Inflammatory macrophage treated with lipopolysaccharide for 4 hours (primary cell): ENCODE data around the gene NFIX.

ENCODE experiments used
- DNase-seq: peaks from one replicate; pipeline ENCODE4 v3.0.0-alpha.2; 2020

The NFIX gene

DNA sequence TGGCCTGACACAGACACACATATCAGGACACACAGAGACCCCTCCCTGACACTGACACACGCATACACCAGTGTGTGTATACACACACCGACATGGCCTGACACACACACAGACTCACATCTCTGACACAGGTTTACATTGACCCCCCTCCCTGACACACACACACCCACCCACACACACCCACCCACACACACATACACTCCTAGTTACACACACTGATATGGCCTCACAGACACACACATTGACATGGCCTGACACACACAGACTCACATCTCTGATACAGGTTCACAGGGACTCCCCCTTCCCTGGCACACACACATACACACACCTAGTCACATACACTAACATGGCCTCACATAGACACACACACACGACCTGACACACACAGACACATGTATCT, 4.4 kb upstream of the NFIX start:
- DNase-seq = no peak

DNA sequence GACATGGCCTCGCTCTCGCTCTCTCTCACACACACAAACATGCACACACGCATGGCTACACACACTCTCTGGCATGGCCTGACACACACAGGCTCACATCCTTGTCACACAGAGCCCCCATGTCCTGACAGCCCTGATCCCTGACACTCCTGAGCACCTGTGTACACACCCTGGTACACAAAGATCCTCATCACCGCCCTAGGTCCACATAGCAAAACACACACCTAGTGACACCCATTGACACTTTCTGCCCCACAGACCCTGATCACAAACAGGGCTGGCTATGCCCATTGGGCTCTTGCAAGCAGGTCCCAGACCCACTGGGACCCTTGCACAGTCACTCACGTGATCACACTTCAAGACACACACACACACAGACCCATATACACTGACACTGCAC, 4.0 kb upstream of the NFIX start:
- no peak for DNase-seq

DNA sequence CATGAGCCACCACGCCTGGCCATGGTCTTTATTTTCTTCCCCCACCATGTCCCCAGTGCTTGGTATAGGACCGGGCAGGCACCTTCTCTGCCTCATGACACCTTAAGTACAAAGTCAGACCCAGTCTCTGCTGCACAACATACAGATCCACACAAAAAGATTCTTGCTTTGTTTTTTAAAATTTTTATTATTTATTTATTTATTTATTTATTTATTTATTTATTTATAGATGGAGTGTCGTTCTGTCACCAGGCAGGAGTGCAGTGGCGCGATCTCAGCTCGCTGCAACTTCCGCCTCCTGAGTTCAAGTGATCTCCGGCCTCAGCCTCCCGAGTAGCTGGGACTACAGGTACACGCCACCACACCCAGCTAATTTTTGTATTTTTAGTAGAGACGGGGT, 2.5 kb upstream of the NFIX start:
- no peak for DNase-seq

DNA sequence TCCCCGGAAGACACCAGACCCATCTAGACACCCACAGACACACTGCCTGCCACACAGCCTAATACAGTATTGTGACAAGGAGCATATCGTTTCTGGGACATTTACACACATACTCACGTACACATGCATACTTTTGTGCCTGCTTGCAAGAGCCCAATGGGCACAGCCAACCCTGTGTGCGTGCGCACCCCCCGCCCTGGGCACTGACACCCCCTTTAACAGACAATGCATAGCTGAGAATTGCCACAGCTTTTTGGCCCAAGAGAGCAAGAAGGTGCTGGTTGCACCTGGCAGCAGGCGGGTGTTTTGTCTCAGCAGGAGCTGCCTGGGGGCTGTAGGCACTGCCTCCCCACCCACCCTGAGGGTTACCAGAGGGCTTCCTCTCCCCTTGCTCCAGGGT, 1.7 kb upstream of the NFIX start:
- no peak for DNase-seq

DNA sequence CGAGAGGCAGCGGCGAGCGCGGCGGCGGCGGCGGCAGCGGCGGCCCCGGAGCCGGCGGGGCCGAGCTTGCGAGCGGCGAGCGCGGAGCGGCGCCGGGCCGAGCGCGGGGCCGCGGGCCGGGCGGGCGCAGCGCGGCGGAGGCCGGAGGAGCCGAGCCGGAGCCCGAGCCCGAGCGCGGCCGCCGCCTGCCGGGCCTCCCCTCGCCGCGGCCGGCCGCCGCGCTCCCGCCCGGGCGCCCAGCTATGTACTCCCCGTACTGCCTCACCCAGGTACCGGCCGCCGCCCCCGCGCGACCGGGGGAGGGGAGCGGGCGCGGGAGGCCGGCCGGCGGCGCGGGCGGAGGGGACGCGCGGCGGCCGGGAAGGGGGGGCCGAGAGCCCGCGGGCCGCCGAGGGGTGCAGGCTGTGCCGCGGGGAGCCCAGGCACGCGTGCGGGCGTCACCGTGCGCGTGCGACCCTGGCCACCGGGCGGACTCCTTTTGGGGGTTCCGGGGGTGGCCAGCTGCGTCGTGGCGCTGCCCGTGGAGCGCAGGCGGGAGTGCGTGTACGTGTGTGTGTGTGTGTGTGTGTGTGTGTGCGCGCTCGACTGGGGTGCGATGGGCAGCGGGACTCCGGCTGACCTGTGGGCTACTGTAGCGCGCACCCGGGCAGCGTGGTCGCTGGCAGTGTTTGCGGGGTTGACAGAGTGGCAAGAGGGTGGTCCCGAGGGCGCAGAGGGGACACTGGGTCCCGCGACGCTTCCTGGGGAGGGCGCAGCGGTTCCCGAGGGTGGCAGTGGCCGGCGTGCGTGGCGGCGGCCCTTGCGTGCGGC, 526 bp downstream of the NFIX start:
- DNase-seq = no peak

DNA sequence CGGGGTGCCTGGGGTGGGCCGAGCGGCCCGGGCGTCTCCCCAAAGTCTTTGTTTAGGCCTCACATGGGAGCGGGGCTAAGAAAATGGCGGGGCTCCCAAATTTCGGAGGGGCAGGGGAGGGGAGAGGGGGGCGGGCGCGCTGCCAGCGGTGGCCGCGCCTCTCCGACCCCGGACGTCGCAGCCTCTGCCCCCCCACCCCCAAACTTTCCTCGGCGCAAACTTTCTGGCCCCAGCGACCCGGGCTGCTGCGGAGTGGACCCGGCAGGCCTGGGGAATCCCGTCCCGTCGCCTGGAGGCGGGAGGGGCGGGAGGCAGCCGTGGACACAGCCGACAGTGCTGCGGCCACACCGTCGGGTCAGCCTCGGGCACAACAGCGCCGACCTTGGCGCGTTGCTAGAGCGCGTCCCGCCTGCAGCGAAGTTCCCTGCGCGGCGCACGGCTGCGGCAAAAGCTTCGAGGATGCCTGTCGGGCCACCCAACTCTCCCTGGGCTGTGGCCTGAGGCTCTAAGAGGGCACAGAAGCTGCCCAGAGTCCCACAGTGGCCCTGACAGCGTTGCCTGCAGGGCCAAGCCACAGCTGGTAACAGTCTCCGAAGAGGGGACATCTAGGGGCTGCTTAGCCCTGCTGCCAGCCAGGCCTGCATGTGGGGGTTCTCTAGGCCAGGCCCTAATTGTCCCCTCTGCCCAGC, 1.3 kb downstream of the NFIX start:
- DNase-seq = no peak

DNA sequence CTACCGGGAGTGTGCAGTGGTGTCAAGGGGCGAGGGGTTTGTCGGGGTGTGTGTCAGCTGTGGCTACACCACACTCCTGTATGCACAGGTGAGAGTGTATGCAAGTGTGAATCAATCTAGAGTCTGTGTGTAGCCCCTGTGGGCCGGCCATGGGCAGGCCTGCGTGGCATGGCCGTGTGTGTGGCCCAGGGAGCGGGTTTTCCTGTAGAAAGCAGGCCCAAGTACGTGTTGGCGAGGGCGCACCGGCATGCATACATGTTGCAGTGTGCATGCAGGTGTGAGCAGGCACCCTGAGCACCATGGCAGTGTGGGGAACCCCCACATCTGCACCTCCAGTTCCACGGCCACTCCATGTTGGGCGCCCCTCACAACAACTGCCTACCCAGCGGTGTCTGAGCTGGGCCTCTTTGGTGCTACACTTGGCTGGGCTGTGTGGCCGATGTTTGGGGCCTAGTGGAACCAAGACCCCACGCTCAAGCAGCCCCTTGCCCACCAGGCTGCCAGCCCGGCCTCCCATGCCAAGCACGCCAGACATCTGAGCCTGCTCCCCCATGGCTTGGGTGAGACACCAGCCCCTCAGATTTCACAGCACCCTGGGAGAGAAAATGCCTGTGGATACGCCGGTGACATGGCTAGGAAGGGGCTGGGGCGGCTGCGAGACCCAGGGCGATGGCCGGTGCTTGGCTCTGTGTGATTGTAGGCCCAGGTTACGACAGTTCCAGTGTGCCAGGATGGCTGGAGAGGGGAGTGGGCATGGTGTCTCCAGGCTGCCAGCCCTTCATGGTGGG, 2.1 kb downstream of the NFIX start:
- DNase-seq = no peak

DNA sequence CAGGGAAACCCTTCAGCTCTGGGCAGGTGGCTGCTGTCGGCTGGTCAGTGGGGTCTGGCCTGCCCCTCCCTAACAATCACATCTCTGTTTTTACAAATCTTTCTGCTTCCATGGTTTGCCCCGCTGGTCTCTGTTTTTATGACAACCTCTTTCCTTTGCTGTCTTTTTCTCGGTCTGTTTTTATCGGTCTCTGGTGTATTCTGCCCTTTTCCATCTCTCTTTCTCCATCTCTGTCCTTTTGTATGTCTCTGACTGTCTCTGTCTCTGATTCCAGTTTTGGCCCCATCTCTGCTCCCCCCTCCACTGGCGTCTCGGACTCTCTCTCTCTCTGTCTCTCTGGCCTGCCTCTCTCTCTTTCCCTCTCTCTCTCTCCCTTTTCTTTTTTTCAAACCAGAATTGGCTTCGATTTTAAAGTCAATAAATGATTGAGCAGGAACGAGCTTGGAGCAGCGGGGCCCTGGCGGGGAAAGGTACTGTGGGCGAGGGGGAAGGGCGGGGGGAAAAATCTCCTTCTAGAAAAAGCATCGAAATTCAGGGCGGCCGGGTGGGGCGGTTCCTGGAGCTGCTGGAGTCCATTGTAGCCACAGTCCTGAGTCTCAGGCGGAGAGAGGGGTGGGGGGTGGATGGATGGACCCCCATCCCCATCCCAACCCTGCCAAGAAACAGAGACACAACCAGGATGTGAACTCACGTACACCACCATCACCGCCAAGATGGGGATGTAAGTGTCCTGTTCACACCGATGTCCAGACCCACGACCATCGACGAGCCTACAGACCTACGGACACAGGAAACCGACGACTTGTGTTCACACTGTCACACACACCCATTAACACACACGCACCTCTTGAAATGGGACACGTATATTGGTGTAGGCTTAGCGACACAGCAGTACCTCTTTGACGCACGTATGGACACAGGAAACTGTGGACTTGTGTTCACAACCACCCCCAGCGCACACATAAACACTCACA, 3.0 kb downstream of the NFIX start:
- no peak for DNase-seq

DNA sequence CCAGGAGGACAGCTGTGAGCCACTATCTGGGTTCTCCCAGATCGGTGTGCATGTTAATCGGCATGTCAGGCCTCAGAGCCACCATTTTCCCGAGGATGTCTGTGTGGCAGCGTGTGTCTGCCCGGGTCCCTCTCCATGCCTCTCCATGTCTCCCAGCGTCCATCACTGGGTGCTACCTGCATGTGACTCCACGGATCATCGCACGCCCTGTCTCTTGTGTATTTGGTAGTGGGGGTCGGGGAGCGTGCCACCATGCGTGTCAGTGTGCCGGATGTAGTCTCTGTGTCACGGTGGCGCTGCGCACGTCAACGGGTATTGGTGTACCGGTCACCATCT, 5.9 kb downstream of the NFIX start:
- no peak for DNase-seq

DNA sequence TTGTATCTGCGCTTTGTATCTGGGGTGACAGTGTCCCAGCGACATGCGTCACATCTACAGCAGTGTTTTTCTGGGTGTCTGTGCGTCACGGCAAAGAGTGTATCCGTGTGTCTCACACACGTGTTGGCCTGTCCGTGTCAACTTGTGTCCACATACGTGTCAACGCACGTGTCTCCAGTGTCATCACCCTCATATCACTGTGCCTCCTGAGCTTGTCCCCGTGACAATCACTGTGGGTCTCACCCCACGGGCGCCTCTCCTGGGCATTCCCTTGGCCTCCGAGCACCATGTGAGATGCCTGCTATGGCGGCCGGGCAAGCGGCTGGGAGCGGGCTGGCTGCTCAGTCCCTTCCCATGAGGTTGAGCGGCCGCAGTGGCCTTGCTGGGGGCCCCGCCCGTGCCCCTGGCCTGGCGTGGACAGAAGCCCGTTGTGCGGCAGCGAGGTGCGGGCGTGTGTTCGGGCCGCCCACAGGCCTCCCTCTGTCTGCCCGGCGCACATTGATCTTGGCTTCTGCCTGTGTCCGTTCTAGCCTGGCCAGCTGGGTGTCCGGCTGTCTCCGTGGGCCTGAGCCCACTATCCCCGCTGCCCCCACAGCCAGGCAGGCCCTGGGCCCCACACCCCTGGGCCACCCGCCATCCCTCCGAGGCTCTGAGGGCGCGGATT, 6.4 kb downstream of the NFIX start:
- no peak for DNase-seq

DNA sequence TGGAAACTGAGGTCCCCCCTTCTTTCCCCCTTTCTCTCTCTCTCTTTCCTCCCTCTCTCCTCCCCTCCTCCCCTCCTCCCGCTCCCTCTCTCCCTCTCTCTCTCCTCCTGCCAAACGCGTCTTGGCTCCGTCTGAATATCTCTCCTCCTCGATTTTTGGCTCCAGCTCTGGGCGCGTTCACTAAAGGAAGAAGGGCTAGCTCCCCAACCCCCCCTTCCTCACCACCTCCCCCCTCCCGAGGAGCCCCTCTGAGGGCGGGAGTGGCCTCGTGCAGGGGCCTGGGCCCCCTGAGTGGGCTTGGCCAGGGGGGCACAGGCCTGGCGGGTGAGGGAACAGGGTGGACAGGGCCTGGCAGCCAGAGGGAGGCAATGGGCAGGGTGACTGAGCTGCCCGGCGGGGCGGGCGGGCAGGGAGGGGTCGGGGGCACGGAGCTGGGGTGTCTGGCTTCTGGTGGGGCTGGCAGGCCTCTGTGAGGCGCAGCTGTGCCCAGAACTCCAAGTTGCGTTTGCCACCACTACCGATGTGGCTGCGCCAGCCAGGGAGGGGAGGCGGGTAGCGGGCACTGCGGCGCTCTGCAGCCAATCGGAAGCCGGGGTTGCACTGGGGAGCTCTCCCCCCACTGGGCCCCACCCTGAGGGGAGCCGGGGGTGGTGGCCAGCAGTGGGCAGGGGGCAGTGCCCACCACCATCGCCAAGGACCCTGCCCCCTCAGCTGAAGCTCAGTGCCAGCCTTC, 7.1 kb downstream of the NFIX start:
- DNase-seq = no peak

DNA sequence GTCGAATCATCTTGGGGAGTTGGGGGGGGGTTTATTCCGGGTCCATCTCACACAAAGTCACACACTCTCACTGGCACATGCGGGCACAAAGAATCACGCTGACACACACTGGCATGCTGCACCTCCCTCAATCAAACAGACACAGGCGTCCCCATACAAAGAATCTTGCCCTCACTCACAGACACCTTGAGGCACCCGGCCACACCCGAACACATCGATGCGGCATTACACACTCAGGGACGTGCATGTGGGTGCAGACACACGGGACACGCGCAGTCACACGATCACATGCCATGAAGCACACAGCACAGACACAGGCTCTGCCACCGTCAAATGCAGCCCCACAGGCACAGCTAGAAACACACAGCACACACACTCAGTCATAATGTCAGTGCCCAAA, 7.8 kb downstream of the NFIX start:
- no peak for DNase-seq

DNA sequence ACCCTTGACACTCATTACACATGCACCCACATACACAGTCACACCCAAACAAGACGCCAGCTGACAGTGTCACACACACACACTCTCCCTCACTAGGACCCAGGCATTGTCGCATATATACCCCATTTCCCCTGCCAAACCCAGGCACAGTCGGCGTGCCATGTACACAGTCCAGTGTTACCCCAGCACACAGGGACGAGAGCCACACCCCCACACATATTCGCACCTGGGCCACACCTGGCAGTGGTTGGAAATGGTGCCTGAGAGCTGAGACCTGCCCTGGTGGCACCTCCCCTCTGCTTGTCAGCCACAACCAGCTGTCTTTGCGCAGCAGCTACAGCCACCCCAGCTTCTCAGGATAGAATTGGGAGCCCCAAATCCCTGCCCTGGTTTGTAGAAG, 9.0 kb downstream of the NFIX start:
- no peak for DNase-seq

DNA sequence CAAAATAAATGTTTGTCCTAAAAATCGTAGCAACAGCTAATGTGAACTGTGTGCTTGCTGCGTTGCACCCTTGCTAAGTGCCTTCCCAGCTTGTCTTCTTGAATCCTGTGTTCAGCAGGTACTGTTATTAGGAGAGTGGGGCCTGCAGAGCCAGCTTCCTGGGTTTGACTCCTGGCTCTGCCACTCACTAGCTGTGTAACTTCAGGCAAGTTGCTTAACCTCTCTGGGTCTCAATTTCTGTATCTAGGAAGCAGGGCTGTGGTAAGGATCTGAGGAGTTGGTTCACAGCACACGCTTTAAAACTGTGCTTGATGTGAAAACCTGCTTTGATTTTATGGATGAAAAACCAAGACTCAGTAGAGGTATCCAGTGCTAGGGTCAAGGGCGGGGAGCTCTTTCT, 10.0 kb downstream of the NFIX start:
- DNase-seq = no peak

DNA sequence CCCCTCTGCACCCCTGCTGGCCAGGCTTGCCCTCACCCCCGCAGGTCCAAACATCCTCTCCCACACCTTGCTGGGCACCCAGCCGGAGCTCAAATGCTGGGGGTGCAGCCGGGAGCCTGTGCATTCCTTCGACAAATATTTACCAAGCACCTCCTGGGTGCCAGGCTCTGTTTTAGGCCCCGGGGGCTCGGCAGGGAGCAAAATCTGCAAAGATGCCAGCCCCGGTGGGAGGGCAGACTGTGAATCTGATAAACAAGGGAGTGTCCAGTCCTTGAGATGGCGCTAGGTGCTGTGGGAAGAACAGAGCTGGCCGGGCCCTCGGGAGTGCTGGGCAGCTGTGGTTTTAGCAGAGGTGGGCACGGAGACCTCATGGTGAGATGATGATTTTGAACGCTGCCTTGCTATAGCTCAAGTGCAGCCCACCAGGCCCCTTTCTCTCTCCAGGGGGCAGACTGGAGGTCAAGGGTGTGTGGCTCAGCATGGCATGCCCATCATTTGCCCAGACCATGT, 10.6 kb downstream of the NFIX start:
- no peak for DNase-seq

DNA sequence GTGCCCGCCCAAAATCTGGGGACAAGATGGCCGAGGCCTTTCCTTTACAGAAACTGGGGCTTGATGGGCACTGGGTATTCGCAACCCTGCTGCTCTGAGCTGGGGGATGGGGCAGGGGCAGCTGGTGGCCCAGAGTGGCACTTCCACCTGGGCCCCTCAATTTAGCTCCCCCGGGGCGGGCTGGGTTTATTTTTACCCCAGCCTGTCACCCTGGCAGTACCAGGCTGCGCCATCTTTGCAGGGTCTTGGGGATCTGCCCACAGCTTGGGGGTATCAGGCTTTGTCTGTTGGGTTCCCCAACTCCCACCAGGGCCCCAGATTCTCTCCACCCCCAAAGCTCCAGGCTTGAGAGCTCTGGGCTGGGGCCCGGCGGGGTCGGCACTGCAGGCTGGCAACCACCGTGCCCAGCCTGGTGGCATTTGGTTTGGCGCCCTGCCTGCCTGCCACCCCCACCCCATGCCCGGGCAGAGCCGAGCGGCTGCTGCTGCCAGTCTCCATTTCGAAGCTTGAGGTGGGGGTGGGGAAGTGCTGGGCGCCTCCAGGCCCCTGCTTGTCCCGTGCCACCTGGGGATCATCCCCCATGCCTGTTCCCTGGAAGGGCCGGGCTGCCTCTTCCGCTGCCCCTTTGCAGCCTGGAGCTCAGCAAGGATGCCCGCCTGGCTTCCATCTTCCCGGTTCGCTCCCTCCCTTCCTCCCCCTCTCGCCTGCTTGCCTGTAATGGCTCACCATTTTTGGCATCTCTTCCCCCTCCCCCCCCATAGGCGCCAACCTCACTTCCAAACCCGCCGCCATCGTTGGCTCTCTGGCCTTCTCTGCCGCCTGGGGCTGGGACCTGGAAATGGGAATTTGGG, 11.4 kb downstream of the NFIX start:
- DNase-seq = no peak

DNA sequence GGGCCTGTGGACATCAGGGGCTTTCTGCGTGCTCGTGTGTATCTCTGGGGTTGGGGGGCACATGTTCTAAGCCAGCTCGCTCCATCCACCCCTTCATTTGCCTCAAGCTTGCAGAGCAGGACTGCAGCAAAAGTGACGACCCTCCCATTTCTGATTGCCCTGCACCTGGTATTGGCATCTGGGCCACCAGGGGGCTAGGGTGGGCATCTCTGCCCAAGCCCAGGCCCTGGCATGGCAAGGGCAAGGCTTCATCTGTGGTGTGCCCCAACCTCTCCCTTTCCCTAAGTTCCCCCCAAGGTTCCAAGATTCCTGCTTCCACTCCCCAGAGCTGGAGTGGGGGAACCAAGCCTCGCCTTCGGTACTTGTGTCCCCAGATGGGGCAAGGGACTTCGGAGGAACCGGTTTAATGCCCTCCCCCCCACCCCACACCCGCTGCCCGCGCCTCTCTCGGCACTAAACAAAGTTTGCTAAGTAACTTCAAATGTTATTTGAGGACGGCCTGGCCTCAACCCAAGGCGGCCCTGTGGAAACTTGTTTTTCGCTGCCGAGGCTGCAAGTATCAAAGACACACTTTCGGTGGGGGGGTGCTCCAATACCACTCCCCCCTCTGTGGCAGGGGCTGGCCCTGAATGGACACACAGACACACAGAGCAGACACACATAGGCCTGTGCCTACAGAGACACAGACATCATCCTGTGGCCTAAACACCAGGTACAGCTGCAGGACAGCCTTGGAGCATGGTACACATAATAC, 12.2 kb downstream of the NFIX start:
- DNase-seq = no peak

DNA sequence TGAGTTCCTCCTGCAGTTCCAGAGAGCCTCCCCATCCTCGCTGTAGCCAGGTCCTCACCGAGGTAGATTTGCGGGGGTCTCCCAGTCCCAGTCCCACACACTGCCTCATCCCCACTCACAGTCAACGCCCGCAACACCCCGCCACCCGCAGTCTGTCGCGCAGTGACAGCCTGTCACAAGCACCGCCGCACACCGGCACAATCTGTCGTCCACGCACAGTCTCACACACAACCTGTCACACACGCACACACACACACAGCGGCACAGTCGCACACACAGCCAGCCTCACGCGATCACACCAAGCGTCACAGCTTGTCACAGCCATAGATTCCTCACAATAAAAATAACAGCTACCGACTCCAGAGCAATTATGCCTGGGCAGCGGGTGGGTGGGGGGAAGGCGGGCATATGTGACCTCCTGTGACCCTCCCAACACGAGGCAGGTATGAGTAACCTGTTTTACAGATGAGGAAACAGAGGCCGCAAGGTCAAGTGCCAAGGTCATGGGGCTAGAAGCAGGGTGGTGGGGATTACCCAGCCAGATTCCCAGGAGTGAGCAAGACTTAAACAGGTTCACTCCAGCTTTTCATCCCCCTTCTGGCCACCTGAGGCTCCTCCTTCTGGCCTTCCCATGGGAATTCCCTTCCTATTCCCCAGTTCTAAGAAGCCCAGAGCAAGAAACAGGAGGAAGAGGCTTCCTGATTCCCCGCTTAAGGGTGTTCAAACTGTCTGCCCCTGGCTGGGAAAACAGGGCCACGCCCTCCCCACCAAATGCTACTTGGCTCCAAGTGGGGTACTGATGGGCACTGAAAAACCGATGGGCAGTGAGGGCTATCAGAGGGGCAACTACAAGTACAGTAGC, 13.9 kb downstream of the NFIX start:
- DNase-seq = no peak
